Right hindlimb (tissue), 1 donor: ENCODE measurements around the gene EMX1.
A peak's percentile ranks its signal among the peaks of the same experiment; 100 is the strongest.

Experiments
- DNase-seq: peaks from one replicate; pipeline ENCODE4 v3.0.0-alpha.2; 2018

The EMX1 gene

DNA sequence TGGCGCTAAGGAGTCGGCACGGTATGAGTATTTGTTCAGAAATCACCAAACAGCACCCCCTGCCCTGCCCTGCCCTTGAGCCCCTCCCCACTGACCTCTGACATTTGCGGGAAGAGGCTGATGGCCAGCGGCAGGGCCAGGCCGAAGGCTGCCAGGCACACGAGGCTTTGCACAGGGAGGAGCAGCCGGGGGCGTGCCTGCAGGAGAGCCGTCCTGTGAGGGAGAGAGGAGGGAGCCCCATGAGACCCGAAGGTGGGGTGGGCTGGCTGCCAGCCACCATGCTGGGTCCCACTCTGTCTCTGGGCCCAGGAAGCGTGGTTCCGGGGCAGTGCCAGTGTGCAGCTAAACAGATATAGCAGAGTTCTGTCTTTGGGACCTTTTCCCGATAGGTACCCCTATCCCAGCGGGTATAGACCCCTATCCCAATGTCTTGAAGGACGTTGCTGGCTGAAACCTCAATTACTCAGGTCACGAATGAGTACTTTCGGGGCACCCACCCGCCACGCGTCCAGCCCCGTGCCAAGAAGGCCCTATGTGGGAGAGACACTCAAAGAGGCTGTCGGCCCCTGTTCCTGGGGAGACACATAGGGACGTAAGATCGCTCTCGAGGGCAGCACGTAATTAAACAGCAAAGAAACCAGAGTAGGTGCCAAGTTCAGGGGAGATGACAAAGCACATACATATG lies 43.9 kb downstream of the EMX1 start:
- no peak for DNase-seq

DNA sequence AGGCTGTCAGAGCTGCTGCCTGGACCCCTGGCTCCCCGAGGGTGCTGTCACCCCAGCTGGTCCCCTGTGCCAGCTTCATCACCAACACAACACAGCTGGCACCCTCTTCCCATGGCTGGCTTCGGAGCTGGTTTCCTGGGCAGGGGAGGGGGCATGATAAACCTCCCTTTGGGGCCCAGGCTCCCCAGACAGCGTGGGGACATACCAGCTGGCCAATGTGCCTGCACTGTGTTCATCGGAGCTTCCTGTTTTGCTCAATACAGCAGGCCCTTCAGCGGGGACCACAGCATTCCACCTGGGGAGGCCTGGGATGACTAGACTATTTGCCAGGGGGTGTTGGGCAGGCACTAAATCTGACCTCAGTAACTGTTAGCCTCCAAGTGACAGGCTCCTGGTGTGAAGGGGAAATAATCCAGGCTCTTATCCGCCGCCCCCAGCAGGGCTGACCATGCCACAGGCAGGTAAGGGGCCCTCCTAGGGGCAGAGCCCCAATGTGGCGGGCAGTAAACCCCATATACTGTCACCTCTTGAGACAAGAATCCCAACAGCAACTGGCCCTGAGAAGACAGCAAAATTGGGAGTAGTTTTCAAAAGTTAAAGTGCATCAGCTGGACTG lies 44.6 kb downstream of the EMX1 start:
- no peak for DNase-seq

- DNase-seq = no peak
Observed at GRCh38 chr2:72962911-72963310, 45.6 kb downstream of the EMX1 start.

DNA sequence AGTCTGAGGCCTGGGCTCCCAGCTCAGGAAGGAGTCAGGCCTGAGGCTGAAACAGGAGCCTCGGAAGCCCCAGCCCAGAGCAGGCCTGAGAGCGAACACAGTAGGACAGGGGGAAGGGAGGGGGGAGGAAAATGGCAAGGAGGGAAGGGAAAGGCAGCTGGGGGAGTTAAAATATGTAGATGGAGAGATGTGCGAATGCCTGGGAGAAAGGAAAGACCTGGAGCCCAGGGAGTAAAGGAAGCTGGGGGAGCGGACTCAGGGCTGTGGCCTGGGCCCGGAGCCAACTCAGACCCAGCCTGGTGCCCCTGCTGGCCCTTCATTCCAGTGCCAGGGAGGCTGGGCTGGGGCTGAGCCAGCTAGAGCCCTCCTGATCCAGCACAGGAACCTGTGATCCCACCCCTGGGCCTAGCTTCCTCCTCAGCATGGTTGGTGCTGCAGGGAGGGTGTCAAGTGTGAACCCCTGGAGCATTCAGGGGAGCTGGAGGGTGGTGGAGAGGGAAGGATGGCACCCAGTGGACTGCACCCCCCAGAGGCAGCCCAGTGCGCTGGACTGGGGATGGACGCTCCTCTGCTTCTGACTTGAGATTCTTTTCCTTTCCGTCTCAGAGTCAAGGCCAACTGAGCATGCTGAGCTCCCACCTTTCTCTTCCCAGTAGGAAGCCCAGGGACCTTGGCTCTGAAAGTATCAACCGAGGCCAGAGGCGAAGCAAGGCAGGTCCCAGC lies 46.3 kb downstream of the EMX1 start:
- peak; percentile 39 for DNase-seq

- DNase-seq = no peak
Observed at GRCh38 chr2:72964146-72964525, 46.8 kb downstream of the EMX1 start.

DNA sequence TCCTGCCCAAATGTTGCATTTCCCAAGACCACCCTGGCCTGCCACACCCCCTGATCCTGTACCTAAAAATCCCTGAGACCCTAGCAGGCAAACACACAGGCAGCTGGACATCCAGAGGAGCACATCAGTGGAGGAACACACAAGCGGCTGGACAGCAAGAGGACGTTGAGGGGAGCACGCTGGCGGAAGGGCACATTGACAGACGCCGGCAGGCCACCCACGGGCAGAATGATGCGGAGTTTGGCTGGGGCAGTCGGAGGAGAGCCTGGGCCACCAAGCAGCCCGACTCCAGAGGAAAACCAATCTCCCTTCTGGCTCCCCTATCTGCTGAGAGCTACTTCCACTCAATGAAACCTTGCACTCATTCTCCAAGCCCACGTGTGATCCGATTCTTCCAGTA lies 47.7 kb downstream of the EMX1 start:
- no peak for DNase-seq

DNA sequence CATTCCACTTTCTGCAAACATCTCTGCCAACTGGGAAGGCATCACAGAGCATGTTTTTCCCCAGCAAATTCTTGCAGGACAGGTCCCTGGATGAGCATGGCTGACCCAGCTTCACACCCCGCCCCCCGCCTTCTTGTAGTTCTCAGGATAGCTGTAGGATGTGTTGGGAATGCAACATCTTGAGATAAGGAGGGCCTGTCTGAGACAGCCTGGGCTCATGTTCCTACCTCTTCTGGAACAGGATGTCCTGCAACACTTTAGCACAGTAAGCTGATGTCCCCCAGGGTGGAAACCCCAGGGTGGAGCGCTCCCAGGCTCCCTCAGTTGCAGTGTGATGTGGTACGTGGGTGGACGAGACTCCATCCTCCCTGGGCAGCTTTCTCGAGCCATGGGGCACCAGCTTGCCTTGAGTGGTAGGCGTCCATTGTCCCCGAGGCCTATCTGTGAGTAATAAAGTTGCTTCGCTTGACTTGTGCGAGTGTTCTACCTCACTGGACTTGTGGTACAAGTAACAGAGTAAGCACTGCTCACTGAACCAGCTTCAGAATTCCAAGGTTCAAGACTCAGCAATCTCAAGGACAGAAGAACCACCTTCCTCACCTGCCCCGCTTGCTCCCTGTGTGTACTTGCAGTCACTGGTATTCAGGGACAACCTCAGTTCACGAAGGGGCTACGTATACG lies 48.6 kb downstream of the EMX1 start:
- no peak for DNase-seq

- no peak for DNase-seq
Observed at GRCh38 chr2:72968286-72968685, 51.0 kb downstream of the EMX1 start.

DNA sequence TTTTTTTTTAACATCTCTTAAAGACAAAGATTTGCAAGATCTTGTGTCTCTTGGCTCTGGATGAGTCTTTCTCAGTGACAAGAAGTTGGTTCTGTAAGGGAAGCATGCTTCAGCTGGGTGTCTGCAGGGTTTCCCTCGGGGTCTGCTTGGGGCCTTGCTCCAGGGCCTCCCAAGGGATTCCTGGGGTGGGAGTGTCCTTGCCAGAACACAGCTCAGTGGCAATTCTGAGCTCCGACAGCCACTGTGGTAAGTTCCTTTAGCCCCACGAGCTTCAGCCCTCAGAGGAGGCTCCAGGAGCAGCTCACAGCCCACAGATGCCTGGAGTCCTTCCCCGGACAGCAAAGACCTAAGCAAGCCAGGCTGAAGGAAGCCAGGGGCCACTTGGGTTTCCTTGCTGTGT lies 52.4 kb downstream of the EMX1 start:
- no peak for DNase-seq

GRCh38 chr2:72971036-72971435 lies 53.7 kb downstream of the EMX1 start:
- DNase-seq = no peak

GRCh38 chr2:72972352-72973136 lies 55.2 kb downstream of the EMX1 start:
- DNase-seq = no peak

GRCh38 chr2:72973137-72973535 lies 55.8 kb downstream of the EMX1 start:
- no peak for DNase-seq

GRCh38 chr2:72973566-72974435 lies 56.5 kb downstream of the EMX1 start:
- DNase-seq = no peak

- DNase-seq = no peak
Observed at GRCh38 chr2:72974436-72974754, 57.1 kb downstream of the EMX1 start.

GRCh38 chr2:72975017-72975416 lies 57.7 kb downstream of the EMX1 start:
- DNase-seq = no peak

DNA sequence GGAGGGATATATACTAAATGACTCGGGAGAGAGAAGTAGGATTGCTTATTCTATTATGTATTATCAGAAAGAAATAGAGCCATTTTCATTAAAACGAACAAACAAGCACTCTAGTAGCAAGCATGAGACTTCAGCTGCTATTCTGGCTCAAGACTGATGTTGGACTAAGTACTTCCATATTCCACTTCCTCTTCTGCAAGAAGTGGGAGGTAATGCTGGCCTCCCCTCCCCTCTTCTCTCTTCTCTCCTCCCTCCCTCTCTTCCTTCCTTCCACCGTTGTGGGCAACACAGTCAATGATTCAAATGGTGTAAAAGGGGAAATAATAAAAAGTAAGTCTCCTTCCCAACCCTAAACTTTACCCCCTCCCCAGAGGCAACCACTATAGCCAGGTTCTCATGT lies 62.6 kb downstream of the EMX1 start:
- no peak for DNase-seq

GRCh38 chr2:72980535-72981217 lies 63.4 kb downstream of the EMX1 start:
- no peak for DNase-seq

- DNase-seq = no peak
Observed at GRCh38 chr2:72981536-72981935, 64.2 kb downstream of the EMX1 start.

GRCh38 chr2:72982219-72982618 lies 64.9 kb downstream of the EMX1 start:
- DNase-seq = no peak

GRCh38 chr2:72982781-72983499 lies 65.6 kb downstream of the EMX1 start:
- no peak for DNase-seq
